Peyer's patch (tissue), 4 donors: ENCODE measurements around the gene SHKBP1. TPM values are rescaled to one million over a fixed set of nuclear protein-coding genes. Genes with fewer than 3 reads are reported as not detected.

Experiments
- DNase-seq, 3 donors: peaks; one replicate each; pipeline ENCODE4 v3.0.0-alpha.2; 2017 to 2019
- H3K27ac ChIP-seq, 4 donors: fragments of 200-600 bp; sonication (generic); one replicate each; pipeline ENCODE4 v1.5.1; 2016 to 2019
- H3K27me3 ChIP-seq, 2 donors: fragments of 200-600 bp; sonication (generic); one replicate each; pipeline ENCODE4 v1.5.1; 2019
- H3K36me3 ChIP-seq, 3 donors: fragments of 200-600 bp; sonication (generic); one replicate each; pipeline ENCODE4 v1.5.1; 2016 to 2019
- H3K4me1 ChIP-seq, 4 donors: fragments of 200-600 bp; sonication (generic); one replicate each; pipeline ENCODE4 v1.5.1; 2016 to 2019
- H3K4me3 ChIP-seq, 4 donors: fragments of 200-600 bp; sonication (generic); 1 replicate in 3 of 4; 2 replicates in 1 of 4; pipeline ENCODE4 v1.5.1; 2016 to 2019; ENCODE audit warnings: mild to moderate bottlenecking in 1 of 4
- H3K9me3 ChIP-seq, 4 donors: fragments of 200-600 bp; sonication (generic); one replicate each; pipeline ENCODE4 v1.5.1; 2016 to 2019; ENCODE audit warnings: mild to moderate bottlenecking in 1 of 4
- CTCF ChIP-seq, 6 experiments: fragments of 450-650 bp in 4 of 6; fragments of 200-600 bp in 2 of 6; sonication (generic) in 1 of 6; IDR thresholded peaks; one replicate each; pipeline ENCODE4 v1.5.1; 2017 to 2019; ENCODE audit warnings: antibody characterized with exemption in 6 of 6, mild to moderate bottlenecking in 3 of 6, moderate library complexity in 1 of 6
- POLR2A ChIP-seq, 2 donors: fragments of 450-650 bp; IDR thresholded peaks; one replicate each; pipeline ENCODE4 v1.5.1; 2017; ENCODE audit warnings: antibody characterized with exemption in 2 of 2, mild to moderate bottlenecking in 2 of 2, moderate library complexity in 2 of 2
- total RNA-seq, 4 donors: library from RNA; depleted of rRNA; stranded (reverse); fragments of >200 nt; gene quantifications; one replicate each; pipeline ENCODE4 v1.1.0, GENCODE V29; 2016

The SHKBP1 gene
- 100 to 1,000 TPM in 2 of 4 donors, 10 to 100 TPM in 2; 73.4 to 121 (median 99.9) TPM for total RNA-seq

GRCh38 chr19:40576585-40577451 lies at the start of gene SHKBP1:
Gene SHKBP1 (plus strand): TSS chr19:40576873. CDS start chr19:40576900, 27 bp downstream.
- peak; percentile 93 to 98 (median 95) for DNase-seq
- Histone ChIP-seq H3K27me3 (no peaks in the 10 kb centered on the region), H3K9me3 (no peaks in the 10 kb centered on the region), H3K4me3 (peak within 1 kb of the TSS; percentile 63 to 98 (median 74)), H3K36me3 (peaks cover 0 to 17% (median 0%) of the 10 kb centered on the region in 3 donors), H3K27ac (peak within 1 kb of the TSS; percentile 65 to 87 (median 74)), H3K4me1 (peaks cover 0 to 9% (median 0%) of the 10 kb centered on the region in 4 donors)
- TF ChIP-seq CTCF (IDR thresholded peaks at IDR 0.05), result no peak
- TF ChIP-seq POLR2A (IDR thresholded peaks at IDR 0.05), result peak; percentile 61 to 67

- Histone ChIP-seq H3K36me3 (no peaks in the 10 kb centered on the region), H3K27ac (no peak overlapping the region), H3K27me3 (no peaks in the 10 kb centered on the region), H3K9me3 (no peaks in the 10 kb centered on the region), H3K4me3 (no peak overlapping the region), H3K4me1 (peaks cover 0 to 10% (median 0%) of the 10 kb centered on the region in 4 donors)
- TF ChIP-seq CTCF (IDR thresholded peaks at IDR 0.05) (no peak), POLR2A (IDR thresholded peaks at IDR 0.05) (no peak)
- DNase-seq, result no peak
Measured at GRCh38 chr19:40528078-40528477, 48.6 kb upstream of the SHKBP1 start.

GRCh38 chr19:40528533-40529092 lies 48.1 kb upstream of the SHKBP1 start:
- peak overlapping the region in 2 of 4 donors; percentile 39 to 57 for H3K4me3 ChIP-seq
- H3K4me1 ChIP-seq, result peaks cover 0 to 10% (median 0%) of the 10 kb centered on the region in 4 donors
- TF ChIP-seq CTCF (IDR thresholded peaks at IDR 0.05), result no peak
- no peak for TF ChIP-seq POLR2A (IDR thresholded peaks at IDR 0.05)

GRCh38 chr19:40529093-40529954 lies 47.3 kb upstream of the SHKBP1 start:
- H3K36me3 ChIP-seq, result no peaks in the 10 kb centered on the region
- TF ChIP-seq POLR2A (IDR thresholded peaks at IDR 0.05), result no peak
- TF ChIP-seq CTCF (IDR thresholded peaks at IDR 0.05), result peak; percentile 90 to 97 (median 96)
- H3K27me3 ChIP-seq, result no peaks in the 10 kb centered on the region
- H3K27ac ChIP-seq, result peak overlapping the region in 2 of 4 donors; percentile 18 to 49
- H3K9me3 ChIP-seq, result peaks cover 0 to 4% (median under 1%) of the 10 kb centered on the region in 4 donors
- peaks cover 0 to 10% (median 0%) of the 10 kb centered on the region in 4 donors for H3K4me1 ChIP-seq
- H3K4me3 ChIP-seq, result peak overlapping the region; percentile 39 to 57 (median 48)
- peak; percentile 84 to 95 (median 89) for DNase-seq

More at GRCh38 chr19:40528533-40529092, 48.1 kb upstream of the SHKBP1 start:
- Histone ChIP-seq H3K36me3 (no peaks in the 10 kb centered on the region), H3K9me3 (no peaks in the 10 kb centered on the region), H3K27ac (peak overlapping the region in 1 of 4 donors; percentile 18), H3K27me3 (no peaks in the 10 kb centered on the region)
- no peak for DNase-seq
